Measurements from ENCODE around the gene TARS1. TPM values are rescaled to one million over a fixed set of nuclear protein-coding genes. Genes with fewer than 3 reads are reported as not detected.

TARS1 gene
- total and polyA plus RNA-seq, 12 donors: 45.3 to 388 (median 106) TPM

DNA sequence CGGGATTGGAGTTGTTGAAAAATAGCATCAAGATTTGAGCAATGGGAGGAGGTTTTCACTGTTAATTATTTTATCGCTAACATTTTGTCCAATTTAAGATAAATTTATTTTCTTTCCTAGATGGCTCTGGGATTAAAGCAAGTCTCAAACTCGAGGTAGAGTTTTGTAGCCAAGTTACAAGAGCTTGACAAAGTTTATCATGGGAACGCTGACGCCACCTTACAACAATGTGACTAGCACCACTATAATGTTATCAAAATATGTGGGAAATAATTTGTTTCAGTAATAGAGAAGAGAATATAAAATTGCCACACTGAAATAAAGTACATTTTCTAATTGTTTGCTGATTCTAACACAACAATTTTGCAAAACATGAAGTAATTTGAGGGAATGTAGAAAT, 19.8 kb upstream of the TARS1 start:
- H3K36me3 ChIP-seq (replicated peaks in 1 of 2): no peaks in the 10 kb centered on the region
- H3K4me1 ChIP-seq (replicated peaks in 1 of 2): no peaks in the 10 kb centered on the region
- intact Hi-C loops (cut with DNase I): loop anchor here (10.0 kb wide), 2 partner anchors 706 to 716 kb away; partner anchors contain the start of gene NPR3 (in 1 of the 2)
- H3K27ac ChIP-seq: no peak overlapping the region
- H3K27me3 ChIP-seq: no peaks in the 10 kb centered on the region
- 78 to 93% (median 83%) methylated on average over 5 of the region's 5 CpGs for WGBS, 4 donors
- no peak for TF ChIP-seq POLR2A (IDR thresholded peaks at IDR 0.05)
- TF ChIP-seq, protein P1, sequence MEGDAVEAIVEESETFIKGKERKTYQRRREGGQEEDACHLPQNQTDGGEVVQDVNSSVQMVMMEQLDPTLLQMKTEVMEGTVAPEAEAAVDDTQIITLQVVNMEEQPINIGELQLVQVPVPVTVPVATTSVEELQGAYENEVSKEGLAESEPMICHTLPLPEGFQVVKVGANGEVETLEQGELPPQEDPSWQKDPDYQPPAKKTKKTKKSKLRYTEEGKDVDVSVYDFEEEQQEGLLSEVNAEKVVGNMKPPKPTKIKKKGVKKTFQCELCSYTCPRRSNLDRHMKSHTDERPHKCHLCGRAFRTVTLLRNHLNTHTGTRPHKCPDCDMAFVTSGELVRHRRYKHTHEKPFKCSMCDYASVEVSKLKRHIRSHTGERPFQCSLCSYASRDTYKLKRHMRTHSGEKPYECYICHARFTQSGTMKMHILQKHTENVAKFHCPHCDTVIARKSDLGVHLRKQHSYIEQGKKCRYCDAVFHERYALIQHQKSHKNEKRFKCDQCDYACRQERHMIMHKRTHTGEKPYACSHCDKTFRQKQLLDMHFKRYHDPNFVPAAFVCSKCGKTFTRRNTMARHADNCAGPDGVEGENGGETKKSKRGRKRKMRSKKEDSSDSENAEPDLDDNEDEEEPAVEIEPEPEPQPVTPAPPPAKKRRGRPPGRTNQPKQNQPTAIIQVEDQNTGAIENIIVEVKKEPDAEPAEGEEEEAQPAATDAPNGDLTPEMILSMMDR (IDR thresholded peaks at IDR 0.05): no peak
- H3K4me3 ChIP-seq: no peak overlapping the region
- DNase-seq: no peak
- H3K9me3 ChIP-seq (replicated peaks in 1 of 3): peaks cover 0 to 6% (median 0%) of the 10 kb centered on the region in 3 donors

DNA sequence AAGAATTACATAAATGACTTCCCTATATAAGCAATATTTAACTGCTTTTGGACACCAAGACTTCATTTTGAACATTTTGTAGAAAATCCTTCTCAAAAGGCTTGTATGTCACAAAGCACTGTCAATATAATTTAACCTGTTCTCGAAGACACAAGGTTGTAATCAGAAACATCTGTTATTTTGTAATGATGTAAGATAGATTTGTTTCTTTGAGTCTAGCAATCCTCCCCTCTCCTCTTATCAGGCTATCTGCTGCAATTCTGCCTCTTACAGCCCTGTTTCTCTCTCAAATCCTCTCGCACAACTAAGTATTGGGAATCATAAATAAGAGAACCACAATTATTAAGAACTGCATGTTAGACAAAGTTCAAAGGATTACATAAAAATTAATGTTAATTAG, 18.6 kb upstream of the TARS1 start:
- intact Hi-C loops (cut with DNase I): loop anchor here (10.0 kb wide), 2 partner anchors 707 to 717 kb away; partner anchors contain the start of gene NPR3 (in 1 of the 2)

DNA sequence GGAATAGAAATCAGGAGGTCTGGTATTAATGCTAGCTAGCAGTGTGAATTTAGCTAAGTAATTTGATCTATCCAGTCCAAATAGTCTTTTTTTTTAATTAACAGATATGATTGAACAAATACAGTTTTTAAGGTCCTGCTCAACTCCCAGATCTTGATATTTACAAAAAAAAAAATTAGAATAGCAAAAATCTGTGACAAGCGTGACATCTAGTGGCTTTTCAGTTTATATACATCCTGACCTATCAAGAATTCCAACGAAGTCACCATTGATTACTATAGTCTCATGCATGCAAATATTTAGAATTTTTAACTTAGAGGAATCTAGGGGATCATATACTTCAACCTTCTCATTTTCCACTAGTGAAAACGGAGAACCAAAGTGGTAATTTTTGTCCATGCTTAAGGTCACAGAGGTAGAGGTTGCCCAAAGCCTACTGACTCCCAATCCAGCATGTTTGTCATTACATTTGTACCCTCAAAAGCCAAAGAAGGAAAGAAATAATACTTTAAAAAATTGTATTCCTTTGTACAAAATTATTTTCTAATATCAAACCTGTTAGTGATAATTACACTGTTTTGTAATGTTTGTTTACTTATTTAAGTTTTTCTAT, 17.6 kb upstream of the TARS1 start:
- DNase-seq: no peak
- TF ChIP-seq, protein P1 (IDR thresholded peaks at IDR 0.05): peak; percentile 17 to 61 (median 48)
- no peak for TF ChIP-seq POLR2A (IDR thresholded peaks at IDR 0.05)
- Histone ChIP-seq H3K4me3 (no peak overlapping the region), H3K36me3 (replicated peaks in 1 of 2) (no peaks in the 10 kb centered on the region), H3K27me3 (no peaks in the 10 kb centered on the region), H3K27ac (no peak overlapping the region), H3K9me3 (replicated peaks in 1 of 3) (no peaks in the 10 kb centered on the region), H3K4me1 (replicated peaks in 1 of 2) (no peaks in the 10 kb centered on the region)
- WGBS, 4 donors: 4 to 12% (median 10%) methylated on average over 3 of the region's 3 CpGs
- intact Hi-C loops (cut with DNase I): loop anchor here (10.0 kb wide), 2 partner anchors 708 to 718 kb away; partner anchors contain the start of gene NPR3 (in 1 of the 2)

More for the DNA sequence above, 18.6 kb upstream of the TARS1 start:
- 71 to 81% (median 77%) methylated on average over 2 of the region's 2 CpGs for WGBS, 4 donors
- Histone ChIP-seq H3K27me3 (no peaks in the 10 kb centered on the region), H3K27ac (no peak overlapping the region), H3K9me3 (replicated peaks in 1 of 3) (no peaks in the 10 kb centered on the region), H3K4me1 (replicated peaks in 1 of 2) (no peaks in the 10 kb centered on the region), H3K36me3 (replicated peaks in 1 of 2) (no peaks in the 10 kb centered on the region), H3K4me3 (no peak overlapping the region)
- no peak for DNase-seq
- TF ChIP-seq, protein P1 (IDR thresholded peaks at IDR 0.05): no peak

DNA sequence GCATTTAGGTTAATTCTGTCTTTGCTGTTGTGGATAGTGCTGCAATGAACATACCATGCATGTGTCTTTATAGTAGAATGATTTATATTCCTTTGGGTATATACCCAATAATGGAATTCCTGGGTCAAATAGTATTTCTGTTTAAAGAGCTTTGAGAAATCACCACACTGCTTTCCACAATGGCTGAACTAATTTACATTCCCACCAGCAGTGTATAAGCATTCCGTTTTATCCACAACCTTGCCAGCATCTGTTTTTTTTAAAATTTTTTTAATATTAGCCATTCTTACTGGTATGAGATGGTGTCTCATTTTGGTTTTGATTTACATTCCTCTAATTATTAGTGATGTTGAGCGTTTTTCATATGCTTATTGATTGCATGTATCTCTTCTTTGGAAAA, 15.5 kb upstream of the TARS1 start:
- Histone ChIP-seq H3K36me3 (replicated peaks in 1 of 2) (no peaks in the 10 kb centered on the region), H3K27me3 (no peaks in the 10 kb centered on the region), H3K4me3 (no peak overlapping the region), H3K27ac (no peak overlapping the region), H3K9me3 (replicated peaks in 1 of 3) (no peaks in the 10 kb centered on the region), H3K4me1 (replicated peaks in 1 of 2) (no peaks in the 10 kb centered on the region)
- DNase-seq: no peak
- intact Hi-C loops (cut with DNase I): loop anchor here (10.0 kb wide), 2 partner anchors 711 to 721 kb away; partner anchors contain the start of gene NPR3 (in 1 of the 2)
- 53 to 78% (median 72%) methylated on average over 2 of the region's 2 CpGs for WGBS, 4 donors
- TF ChIP-seq POLR2A (IDR thresholded peaks at IDR 0.05): no peak
- TF ChIP-seq, protein P1 (IDR thresholded peaks at IDR 0.05): no peak

Data from adrenal gland (tissue), 12 donors.